HEK293T (cell line): ENCODE results near the gene BRINP3.

Source experiments
- BHLHE40 ChIP-seq: fragments of 450-650 bp; IDR thresholded peaks from 2 replicates; pipeline ENCODE4 v1.6.1; 2016; ENCODE audit warnings: mild to moderate bottlenecking, moderate library complexity, borderline replicate concordance
- ELF4 ChIP-seq: fragments of 450-650 bp; IDR thresholded peaks from 2 replicates; pipeline ENCODE4 v1.6.1; 2017; ENCODE audit warnings: antibody characterized with exemption
- FOXA1 ChIP-seq: fragments of 450-650 bp; IDR thresholded peaks from 2 replicates; pipeline ENCODE4 v1.6.1; 2016; ENCODE audit warnings: mild to moderate bottlenecking
- FOXK2 ChIP-seq: fragments of 450-650 bp; IDR thresholded peaks from 2 replicates; pipeline ENCODE4 v1.6.1; 2016; ENCODE audit warnings: mild to moderate bottlenecking
- SP1 ChIP-seq: fragments of 450-650 bp; IDR thresholded peaks from 2 replicates; pipeline ENCODE4 v1.6.1; 2017
- ZNF384 ChIP-seq: fragments of 450-650 bp; IDR thresholded peaks from 2 replicates; pipeline ENCODE4 v1.6.1; 2016

DNA sequence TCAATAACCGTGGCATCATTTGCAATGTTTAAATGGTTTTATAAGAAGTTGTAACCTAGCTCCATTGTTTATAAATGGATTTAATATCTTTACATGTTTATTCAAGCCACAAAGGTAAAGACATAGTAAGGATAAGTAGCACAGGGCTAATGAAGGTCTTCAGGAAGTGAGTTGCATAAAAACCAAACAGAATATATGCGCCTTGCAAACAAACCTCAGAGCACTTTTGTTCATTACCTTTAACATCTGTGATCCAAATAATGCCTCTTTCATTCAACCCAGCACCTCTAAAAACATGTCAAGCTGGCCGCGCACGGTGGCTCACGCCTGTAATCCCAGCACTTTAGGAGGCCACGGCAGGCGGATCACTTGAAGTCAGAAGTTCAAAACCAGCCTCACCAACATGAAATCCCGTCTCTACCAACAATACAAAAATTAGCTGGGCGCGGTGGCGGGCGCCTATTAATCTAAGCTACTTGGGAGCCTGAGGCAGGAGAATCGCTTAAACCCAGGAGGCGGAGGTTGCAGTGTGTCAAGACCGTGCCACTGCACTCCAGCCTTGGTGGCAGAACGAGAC lies 25.3 kb downstream of the BRINP3 start:
- TF ChIP-seq FOXK2 (no peak), BHLHE40 (no peak), ZNF384 (no peak), SP1 (no peak), ELF4 (no peak), FOXA1 (no peak)
